Cortex of kidney (tissue), 1 donor: Measurements from ENCODE around the gene ZC3H18.

Experiments
- DNase-seq: peaks from one replicate; lab custom pipeline; 2025; lab: John Stamatoyannopoulos, UW

The ZC3H18 gene

DNA sequence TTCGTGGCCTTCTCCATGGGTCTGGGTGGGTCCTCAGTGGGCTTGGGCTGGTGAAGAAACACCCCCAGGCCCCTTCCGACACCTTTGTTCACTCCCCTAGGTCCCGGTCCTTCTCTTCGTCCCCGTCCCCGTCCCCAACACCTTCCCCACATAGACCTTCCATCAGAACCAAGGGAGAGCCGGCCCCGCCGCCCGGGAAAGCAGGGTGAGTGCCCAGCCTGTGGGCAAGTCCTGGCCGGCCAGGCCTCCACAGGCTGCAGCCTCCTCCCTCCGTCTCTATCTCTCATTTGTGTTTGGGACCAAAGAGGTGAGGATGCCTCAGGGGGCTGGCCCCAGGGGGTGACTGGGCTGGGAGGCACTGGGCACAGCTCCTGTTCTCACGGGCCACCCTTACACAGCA lies 53.7 kb downstream of the ZC3H18 start:
- DNase-seq, result no peak

GRCh38 chr16:88624481-88624880 lies 54.3 kb downstream of the ZC3H18 start:
- no peak for DNase-seq

DNA sequence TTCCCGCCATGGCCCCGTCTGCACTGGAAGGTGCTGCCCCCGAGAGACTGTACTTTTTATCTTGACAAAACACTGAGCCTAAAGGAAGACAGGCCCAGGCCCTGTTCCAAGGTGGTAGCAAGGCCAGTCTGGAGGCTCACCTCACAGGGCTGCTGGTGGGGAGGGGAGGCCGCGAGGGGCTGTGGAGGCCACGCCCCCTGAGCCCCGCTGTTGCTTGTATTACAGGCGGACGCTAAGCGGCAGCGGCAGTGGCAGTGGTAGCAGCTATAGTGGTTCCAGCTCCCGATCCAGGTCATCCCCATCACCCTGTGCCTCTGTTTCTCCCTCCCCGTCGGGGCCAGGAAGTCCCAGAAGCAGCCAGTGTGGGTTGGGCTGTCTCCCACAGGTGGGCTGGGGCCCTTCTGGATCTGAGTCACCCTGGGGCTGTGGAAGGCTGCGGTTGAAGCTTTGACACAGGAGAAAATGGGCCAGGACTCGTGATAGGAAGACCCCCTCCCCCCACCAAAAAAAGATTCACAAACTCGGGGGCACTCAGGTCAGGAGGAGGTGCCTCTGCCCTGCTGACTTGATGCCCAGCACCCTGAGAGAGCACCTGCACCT lies 54.9 kb downstream of the ZC3H18 start:
- DNase-seq, result no peak

- DNase-seq, result no peak
These were observed 56.4 kb downstream of the ZC3H18 start for GRCh38 chr16:88626646-88627045.

DNA sequence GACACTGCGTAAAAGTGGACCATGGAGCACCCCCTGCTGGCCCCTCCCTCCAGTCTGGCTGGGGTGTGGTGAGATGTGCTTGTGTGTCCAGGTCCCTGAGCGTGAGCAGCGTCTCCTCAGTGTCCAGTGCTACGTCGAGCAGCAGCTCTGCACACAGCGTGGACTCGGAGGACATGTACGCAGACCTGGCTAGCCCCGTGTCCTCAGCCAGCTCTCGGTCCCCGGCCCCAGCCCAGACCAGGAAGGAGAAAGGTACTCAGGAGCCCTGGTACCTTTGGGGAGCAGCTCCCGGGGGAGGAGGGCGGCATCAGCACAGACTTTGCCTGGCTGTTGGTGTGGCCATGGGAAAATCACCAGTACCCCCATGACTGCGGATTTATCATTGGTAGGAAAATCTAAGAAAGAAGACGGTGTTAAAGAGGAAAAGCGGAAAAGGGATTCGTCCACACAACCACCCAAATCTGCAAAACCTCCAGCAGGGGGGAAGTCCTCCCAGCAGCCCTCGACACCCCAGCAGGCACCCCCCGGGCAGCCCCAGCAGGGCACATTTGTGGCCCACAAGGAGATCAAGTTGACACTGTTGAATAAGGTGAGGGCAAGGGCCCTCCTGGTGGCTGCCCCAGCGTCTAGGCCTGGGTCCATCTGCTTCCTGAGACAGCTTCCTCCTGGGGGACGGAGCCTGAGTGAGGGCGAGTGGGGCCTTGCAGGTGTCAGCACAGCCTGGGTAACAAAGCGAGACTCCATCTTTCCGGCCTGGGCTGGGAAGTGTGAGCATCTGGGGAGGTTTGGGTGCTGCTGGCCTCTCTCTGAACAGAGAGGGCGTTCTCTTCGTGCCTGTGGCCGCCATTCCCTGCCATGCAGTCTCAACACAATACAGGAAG lies 57.6 kb downstream of the ZC3H18 start:
- no peak for DNase-seq

GRCh38 chr16:88628512-88628974 lies 58.3 kb downstream of the ZC3H18 start:
- DNase-seq, result no peak

GRCh38 chr16:88629835-88630234 lies 59.6 kb downstream of the ZC3H18 start:
- DNase-seq, result no peak

DNA sequence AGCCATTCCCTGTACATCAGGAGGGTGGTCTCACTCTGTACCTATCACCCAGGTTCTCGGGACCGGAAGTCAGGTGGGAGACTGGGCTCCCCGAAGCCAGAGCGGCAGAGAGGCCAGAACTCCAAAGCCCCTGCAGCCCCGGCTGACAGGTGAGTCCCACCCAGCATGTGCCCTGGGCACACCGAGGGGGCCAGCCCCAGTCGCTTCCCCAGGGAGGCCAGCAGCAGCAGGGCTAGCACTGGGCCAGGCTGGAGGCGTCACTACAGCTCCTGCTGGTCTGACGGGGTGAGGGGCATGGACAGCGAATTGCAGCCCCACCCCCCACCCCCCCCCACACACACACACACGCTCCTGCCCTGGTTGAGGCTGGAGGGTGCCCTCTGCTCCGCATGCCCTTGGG lies 60.2 kb downstream of the ZC3H18 start:
- DNase-seq, result no peak

DNA sequence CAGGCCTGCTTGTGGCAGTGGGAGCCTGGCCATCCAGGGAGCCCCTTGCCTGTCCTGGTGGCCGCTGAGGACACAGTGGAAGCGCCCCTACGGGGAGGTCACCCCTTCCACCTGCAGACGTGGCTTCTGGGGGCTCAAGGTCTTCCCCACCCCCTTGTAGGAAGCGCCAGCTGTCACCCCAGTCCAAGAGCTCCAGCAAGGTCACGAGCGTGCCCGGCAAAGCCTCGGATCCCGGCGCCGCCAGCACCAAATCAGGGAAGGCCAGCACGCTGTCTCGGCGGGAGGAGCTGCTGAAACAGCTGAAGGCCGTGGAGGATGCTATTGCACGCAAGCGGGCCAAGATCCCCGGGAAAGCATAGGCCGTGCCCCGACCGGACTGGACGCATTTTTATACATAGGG lies 60.7 kb downstream of the ZC3H18 start:
- no peak for DNase-seq

DNA sequence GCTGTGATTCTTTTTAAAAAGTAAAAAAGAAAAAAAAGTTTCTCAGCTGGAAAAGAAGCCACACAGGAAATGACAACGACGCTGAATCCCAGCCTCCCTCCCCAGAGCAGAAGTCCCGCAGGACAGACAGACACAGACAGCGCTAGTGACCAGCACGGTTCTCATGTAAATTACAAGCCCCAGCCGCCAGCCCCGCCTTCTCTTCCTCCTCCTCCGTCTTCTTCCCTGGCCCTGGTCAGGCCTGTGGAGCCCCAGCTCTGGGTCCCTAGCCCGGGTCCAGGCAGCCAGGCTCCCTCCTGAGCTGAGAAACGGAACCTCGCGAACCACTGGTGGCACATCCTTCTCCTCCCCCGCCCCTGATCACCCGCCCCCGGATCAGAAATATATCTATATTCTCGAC lies 61.2 kb downstream of the ZC3H18 start:
- DNase-seq, result no peak

DNA sequence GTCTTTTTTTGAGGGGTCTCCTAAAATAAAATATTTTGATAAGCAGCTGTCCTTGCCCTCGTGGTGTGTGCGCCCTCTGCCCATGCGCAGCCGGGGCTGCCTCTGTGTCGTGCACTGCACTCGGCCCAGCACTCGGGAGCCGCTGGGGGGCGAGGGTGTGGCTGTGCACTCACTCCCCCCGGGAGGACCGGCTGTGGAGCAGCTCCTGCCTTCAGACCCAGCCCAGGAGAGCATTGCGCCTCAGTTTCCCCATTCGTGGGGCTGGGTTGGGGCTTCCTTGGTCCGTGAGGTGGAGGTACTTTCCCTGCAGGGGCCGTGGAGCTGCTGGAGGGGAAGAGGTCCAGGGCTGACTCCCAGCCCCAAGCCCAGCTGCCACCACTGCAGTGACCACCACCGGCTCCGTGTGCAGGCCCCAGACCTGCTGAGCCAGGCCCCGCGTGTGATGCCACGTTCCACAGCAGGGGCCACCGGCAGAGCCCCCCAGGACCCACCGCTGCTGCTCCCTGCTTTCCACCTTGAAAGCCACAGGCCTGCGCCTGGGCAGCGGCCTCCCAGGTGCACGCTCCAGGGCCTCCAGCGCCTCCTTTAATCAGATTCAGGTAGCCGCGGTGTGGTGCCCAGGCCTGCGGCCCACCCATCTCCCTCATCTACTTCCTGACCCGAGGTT lies 61.9 kb downstream of the ZC3H18 start:
- no peak for DNase-seq

- DNase-seq, result no peak
These were observed 62.4 kb downstream of the ZC3H18 start for GRCh38 chr16:88632587-88632930.

DNA sequence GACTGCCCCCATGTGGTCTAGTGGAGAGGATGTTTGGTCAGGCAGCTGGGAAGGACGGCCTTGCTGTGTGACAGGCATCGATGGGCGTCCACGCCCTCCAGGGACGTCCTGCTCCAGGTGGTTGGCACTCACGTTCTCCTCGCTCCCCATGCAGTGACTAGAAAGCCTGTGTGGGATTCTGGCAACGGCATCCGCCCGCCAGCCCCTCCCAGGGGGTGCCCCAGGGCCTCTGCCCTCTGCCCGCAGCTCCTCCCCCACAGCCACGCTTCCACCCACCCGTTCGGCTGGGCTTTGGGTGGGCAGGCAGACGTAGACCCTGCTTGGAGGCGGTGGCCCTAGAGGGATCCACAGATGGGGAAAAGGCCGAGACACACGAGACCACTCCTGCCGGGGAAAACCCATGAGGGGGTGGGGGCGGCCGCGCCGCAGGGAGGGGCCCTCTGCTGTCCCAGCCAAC lies 63.5 kb downstream of the ZC3H18 start:
- DNase-seq, result no peak

DNA sequence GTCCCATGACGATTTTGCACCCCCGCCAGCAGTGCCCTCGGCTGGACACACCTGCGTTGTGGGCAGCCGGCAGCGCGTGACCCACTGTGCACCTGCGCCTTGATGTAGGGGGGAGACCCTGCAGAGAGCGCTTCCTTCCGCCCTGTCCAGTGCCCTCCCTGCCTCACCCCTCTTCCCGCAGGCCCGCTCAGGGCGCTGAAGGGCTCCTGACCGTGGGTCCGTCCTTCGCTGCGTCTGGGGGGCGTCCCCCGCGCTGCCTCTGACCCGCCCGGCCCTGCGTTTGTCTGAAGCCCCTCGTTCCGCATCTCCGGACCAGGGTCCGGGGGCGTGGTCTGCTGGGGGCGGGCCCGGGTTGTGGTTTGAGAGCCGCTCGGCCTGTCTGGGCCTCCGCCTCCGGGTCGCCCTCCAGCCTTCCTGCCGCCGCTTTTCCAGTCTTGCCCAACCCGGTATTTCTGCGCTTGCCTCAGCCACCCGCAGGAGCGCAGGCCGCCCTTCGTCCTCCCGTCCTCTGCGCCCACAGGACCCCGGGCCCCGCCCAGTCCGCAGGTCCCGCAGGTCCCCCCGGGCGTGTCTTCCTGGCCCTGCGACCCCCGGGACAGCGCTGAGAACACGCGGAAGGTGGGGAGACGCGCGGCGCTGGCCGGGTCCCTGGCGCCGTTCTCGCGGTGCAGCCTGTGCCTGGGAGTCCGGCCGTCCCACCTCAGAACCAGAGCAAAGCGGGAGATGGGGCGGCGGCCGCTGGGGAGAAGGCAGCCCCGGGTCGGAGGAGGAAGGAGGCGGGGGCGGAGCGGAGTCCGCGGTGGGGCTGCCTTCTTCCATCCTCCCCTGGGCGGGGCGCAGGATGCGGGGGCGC lies 64.2 kb downstream of the ZC3H18 start:
- no peak for DNase-seq

- no peak for DNase-seq
These were observed 64.9 kb downstream of the ZC3H18 start for GRCh38 chr16:88634994-88635670.

GRCh38 chr16:88635671-88636319 lies 65.6 kb downstream of the ZC3H18 start:
- no peak for DNase-seq

- no peak for DNase-seq
These were observed 66.5 kb downstream of the ZC3H18 start for GRCh38 chr16:88636488-88637265.

GRCh38 chr16:88638323-88639230 lies 68.4 kb downstream of the ZC3H18 start, which contains the start of gene IL17C:
TSS of gene IL17C (plus strand) at chr16:88638572. CDS start at chr16:88638642, 70 bp downstream.
- DNase-seq, result no peak
